Spleen (tissue), 11 donors: ENCODE data around the gene TUBA8. TPM values are rescaled to one million over a fixed set of nuclear protein-coding genes. Genes with fewer than 3 reads are reported as not detected.

Experiments
- DNase-seq: peaks from one replicate; pipeline ENCODE4 v3.0.0-alpha.2; 2020
- H3K27ac ChIP-seq, 8 donors: fragments of 200-600 bp; sonication (generic) in 7 of 8; 1 replicate in 4 of 8; 2 replicates in 4 of 8; pipeline versions ENCODE4 v1.5.0 to v1.8.0; 2016 to 2021; ENCODE audit warnings: inconsistent platforms in 4 of 8, mild to moderate bottlenecking in 4 of 8, moderate library complexity in 1 of 8
- H3K27me3 ChIP-seq, 7 donors: fragments of 200-600 bp; sonication (generic) in 6 of 7; replicated peaks in 1 of 7; 1 replicate in 4 of 7; 2 replicates in 3 of 7; pipeline versions ENCODE4 v1.5.0 to v1.8.0; 2016 to 2021; ENCODE audit warnings: inconsistent platforms in 3 of 7, mild to moderate bottlenecking in 1 of 7
- H3K36me3 ChIP-seq, 6 donors: fragments of 200-600 bp; sonication (generic) in 5 of 6; 1 replicate in 4 of 6; 2 replicates in 2 of 6; pipeline versions ENCODE4 v1.5.0 to v1.8.0; 2016 to 2021; ENCODE audit warnings: inconsistent platforms in 2 of 6
- H3K4me1 ChIP-seq, 6 donors: fragments of 200-600 bp; sonication (generic) in 5 of 6; 1 replicate in 3 of 6; 2 replicates in 3 of 6; pipeline versions ENCODE4 v1.5.0 to v1.8.0; 2016 to 2021; ENCODE audit warnings: inconsistent platforms in 3 of 6
- H3K4me3 ChIP-seq, 8 donors: fragments of 200-600 bp; sonication (generic) in 7 of 8; 1 replicate in 4 of 8; 2 replicates in 4 of 8; pipeline versions ENCODE4 v1.5.0 to v1.8.0; 2016 to 2021; ENCODE audit warnings: inconsistent platforms in 4 of 8, mild to moderate bottlenecking in 4 of 8, moderate library complexity in 2 of 8
- H3K9me3 ChIP-seq, 8 donors: fragments of 200-600 bp; sonication (generic) in 7 of 8; 1 replicate in 4 of 8; 2 replicates in 4 of 8; pipeline versions ENCODE4 v1.5.0 to v1.8.0; 2016 to 2021; ENCODE audit warnings: inconsistent platforms in 4 of 8
- CTCF ChIP-seq, 11 experiments: fragments of 200-600 bp in 7 of 11; fragments of 450-650 bp in 4 of 11; sonication (generic) in 4 of 11; IDR thresholded peaks in 8 of 11; conservative IDR thresholded peaks in 3 of 11; 1 replicate in 7 of 11; 2 replicates in 4 of 11; pipeline versions ENCODE4 v1.4.0 to v1.8.0; 2016 to 2021; ENCODE audit warnings: antibody characterized with exemption in 11 of 11, inconsistent platforms in 4 of 11, mild to moderate bottlenecking in 1 of 11
- POLR2A ChIP-seq, 3 donors: fragments of 450-650 bp; IDR thresholded peaks; one replicate each; pipeline ENCODE4 v1.5.1; 2017; ENCODE audit warnings: antibody characterized with exemption in 3 of 3, mild to moderate bottlenecking in 1 of 3
- POLR2AphosphoS5 ChIP-seq, 3 donors: sonication (generic); formaldehyde crosslinking; IDR thresholded peaks; one replicate each; pipeline ENCODE4 v1.5.1; 2017; ENCODE audit warnings: antibody characterized with exemption in 3 of 3
- WGBS, 5 donors: extraction: QIAGEN DNeasy Blood & Tissue Kit in 3 of 5; methylation state at CpG; one replicate each; pipeline versions ENCODE4 v1.1.5 to v1.1.7; 2013 to 2018; 5-methylcytosine and 5-hydroxymethylcytosine counted together
- intact Hi-C: fragments of 100-400 bp; cut with DNase I; formaldehyde crosslinking; loops from one replicate; pipeline ENCODE4 v1.15.0; 2023; ENCODE audit warnings: low total_unique reads
- polyA plus RNA-seq, 3 donors: library from polyadenylated mRNA; stranded (reverse); fragments of 200-250 nt; gene quantifications; one replicate each; pipeline ENCODE4 v1.2.1, GENCODE V29; 2013
- total RNA-seq, 7 donors: library from RNA; depleted of rRNA in 3 of 7; stranded (reverse); fragments of >200 nt in 3 of 7; fragmentation: NEBNext Ultra II Directional in 4 of 7; extraction: Animal tissue kit (Norgen Biotek cat#: 25700) in 4 of 7; gene quantifications; one replicate each; pipeline versions ENCODE4 v1.1.0 to v1.2.1, GENCODE V29; 2016 to 2021
- donor health status: healthy with polysubstance abuse.
- donor health status: DM: no; HTN: no; CAD: no; lungs with moderate emphysema.
- donor health status: DM: no; HTN: no; CAD: no.
- donor health status: Bipolar disorder and iron deficiency.
- donor health status: healthy.
- donor health status: DM: no; HTN: no; CAD: no.
- donor health status: DM: yes; HTN: yes; CAD: no.

Gene TUBA8
- total and polyA plus RNA-seq, 10 donors = 2.2 to 5.7 (median 3.8) TPM

- Histone ChIP-seq H3K27ac (peak within 1 kb of the TSS; percentile 79 to 95 (median 88)), H3K27me3 (no peaks in the 10 kb centered on the region), H3K9me3 (no peaks in the 10 kb centered on the region), H3K4me1 (peaks cover 23 to 63% (median 46%) of the 10 kb centered on the region in 6 donors), H3K4me3 (peak within 1 kb of the TSS; percentile 59 to 100 (median 92)), H3K36me3 (peaks cover 0 to 35% (median 24%) of the 10 kb centered on the region in 6 donors)
- 0 to 1% (median 0%) methylated on average over 35 to 50 of the region's 50 CpGs for WGBS, 5 donors
- TF ChIP-seq POLR2A (IDR thresholded peaks at IDR 0.05) = peak in 1 of 3 donors; percentile 42
- peak in 2 of 11 experiments; percentile 13 to 25 for TF ChIP-seq CTCF (IDR thresholded peaks at IDR 0.05 in 8 of 11, conservative IDR thresholded peaks at IDR 0.05 in 3 of 11)
- TF ChIP-seq POLR2AphosphoS5 (IDR thresholded peaks at IDR 0.05) = peak; percentile 91 to 93 (median 92)
- DNase-seq = peak; percentile 98
- intact Hi-C loops = loop anchor here (10.0 kb wide), 2 partner anchors 173 to 333 kb away; no protein-coding TSS in a partner anchor
Observed at GRCh38 chr22:18077639-18078328, 32.8 kb upstream of the TUBA8 start, which contains the start of gene PEX26. Gene PEX26 (plus strand): TSS chr22:18077990. CDS start chr22:18078377, 387 bp downstream.

DNA sequence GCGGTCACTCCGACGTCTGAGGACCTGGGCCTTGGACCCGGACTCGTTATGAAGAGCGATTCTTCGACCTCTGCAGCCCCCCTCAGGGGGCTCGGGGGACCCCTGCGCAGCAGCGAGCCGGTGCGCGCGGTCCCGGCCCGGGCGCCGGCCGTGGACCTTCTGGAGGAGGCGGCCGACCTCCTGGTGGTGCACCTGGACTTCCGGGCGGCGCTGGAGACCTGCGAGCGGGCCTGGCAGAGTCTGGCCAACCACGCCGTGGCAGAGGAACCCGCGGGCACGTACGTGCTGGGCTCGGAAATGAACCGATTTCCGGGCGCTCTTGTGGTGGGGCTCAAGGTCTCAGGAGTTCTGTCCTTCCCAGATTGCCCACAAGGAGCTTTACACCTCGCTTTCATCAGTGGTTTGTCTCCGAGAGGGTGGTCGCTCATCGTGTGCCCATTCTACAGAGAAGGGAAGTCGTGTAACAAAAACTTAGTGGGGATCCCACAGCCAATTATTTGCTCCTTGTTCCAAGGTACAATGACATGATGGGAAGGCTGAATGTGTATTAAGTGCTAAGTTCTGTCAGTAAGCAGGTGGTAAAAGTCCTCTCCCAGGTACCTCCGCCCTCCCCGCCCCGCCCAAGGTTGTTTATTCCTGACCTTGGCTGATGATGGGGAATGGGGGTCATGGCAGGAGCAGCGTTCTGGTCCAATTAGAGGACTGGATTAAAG, 32.1 kb upstream of the TUBA8 start:
- no peaks in the 10 kb centered on the region for H3K27me3 ChIP-seq
- H3K4me3 ChIP-seq = peak overlapping the region; percentile 59 to 100 (median 92)
- 7 to 13% (median 8%) methylated on average over 26 to 45 of the region's 45 CpGs for WGBS, 5 donors
- no peaks in the 10 kb centered on the region for H3K9me3 ChIP-seq
- H3K36me3 ChIP-seq = peaks cover 0 to 42% (median 29%) of the 10 kb centered on the region in 6 donors
- peaks cover 23 to 70% (median 46%) of the 10 kb centered on the region in 6 donors for H3K4me1 ChIP-seq
- H3K27ac ChIP-seq = peak overlapping the region; percentile 79 to 95 (median 88)
- TF ChIP-seq CTCF (IDR thresholded peaks at IDR 0.05 in 8 of 11, conservative IDR thresholded peaks at IDR 0.05 in 3 of 11) (peak in 1 of 11 experiments; percentile 28), POLR2A (IDR thresholded peaks at IDR 0.05) (no peak)
- DNase-seq = peak; percentile 92
- intact Hi-C loops = loop anchor here (10.0 kb wide), 2 partner anchors 174 to 334 kb away; no protein-coding TSS in a partner anchor

DNA sequence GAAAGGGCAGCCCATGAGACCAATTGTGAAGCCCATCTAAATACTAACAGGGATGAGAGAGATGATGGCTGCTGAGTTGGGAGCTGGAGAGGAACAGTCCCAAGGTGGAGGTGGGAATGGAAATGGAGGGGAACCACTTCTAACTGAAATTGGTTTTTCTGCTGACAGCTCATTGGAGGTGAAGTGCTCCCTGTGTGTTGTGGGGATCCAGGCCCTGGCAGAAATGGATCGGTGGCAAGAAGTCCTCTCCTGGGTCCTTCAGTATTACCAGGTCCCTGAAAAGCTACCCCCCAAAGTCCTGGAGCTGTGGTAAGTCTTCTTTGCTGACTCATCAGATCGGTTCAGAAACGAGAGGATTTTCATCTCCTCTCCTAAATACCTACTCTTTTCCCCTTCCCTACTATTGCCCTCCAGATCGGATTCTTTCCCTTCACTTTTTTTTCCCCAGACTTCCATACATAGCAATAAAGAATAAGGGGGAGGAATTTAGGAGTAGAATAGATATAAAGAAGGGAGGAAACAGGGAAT, 30.8 kb upstream of the TUBA8 start:
- whole genome bisulfite sequencing, 5 donors = 55 to 73% (median 68%) methylated on average over 4 of the region's 4 CpGs
- intact Hi-C loops = loop anchor here (10.0 kb wide), 2 partner anchors 175 to 335 kb away; no protein-coding TSS in a partner anchor
- H3K9me3 ChIP-seq = no peaks in the 10 kb centered on the region

More for the DNA sequence above, 30.8 kb upstream of the TUBA8 start:
- H3K27me3 ChIP-seq = no peaks in the 10 kb centered on the region
- DNase-seq = no peak
- H3K4me3 ChIP-seq = no peak overlapping the region
- peaks cover 23 to 70% (median 46%) of the 10 kb centered on the region in 6 donors for H3K4me1 ChIP-seq
- peaks cover 0 to 55% (median 42%) of the 10 kb centered on the region in 6 donors for H3K36me3 ChIP-seq
- TF ChIP-seq POLR2AphosphoS5 (IDR thresholded peaks at IDR 0.05) = no peak
- no peak for TF ChIP-seq POLR2A (IDR thresholded peaks at IDR 0.05)
- TF ChIP-seq CTCF (IDR thresholded peaks at IDR 0.05 in 8 of 11, conservative IDR thresholded peaks at IDR 0.05 in 3 of 11) = no peak
- peak overlapping the region in 1 of 8 donors; percentile 89 for H3K27ac ChIP-seq
